ENCODE measurements around the gene GATAD2A.

DNA sequence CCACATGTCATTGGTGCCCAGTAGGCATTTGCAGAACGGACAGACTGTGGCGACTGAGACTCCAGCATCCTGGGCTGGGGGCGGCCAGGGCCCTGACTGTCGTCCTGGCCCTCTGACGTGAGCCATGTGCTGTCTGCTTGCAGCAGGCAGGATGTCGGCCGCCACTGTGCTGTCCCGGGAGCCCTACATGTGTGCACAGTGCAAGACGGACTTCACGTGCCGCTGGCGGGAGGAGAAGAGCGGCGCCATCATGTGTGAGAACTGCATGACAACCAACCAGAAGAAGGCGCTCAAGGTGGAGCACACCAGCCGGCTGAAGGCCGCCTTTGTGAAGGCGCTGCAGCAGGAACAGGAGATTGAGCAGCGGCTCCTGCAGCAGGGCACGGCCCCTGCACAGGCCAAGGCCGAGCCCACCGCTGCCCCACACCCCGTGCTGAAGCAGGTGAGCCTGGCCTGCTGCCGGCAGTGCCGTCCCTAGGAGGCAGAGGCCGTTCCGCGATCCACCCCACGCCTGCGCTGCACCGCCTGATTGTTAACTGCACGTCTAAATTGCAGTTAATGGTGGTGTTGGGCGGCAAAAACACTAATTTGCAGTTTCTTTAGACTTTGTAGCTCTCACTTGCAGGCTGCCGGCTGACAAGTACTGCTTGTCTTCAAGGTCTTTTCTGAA lies 95.6 kb downstream of the GATAD2A start:
- TF ChIP-seq, protein P1, sequence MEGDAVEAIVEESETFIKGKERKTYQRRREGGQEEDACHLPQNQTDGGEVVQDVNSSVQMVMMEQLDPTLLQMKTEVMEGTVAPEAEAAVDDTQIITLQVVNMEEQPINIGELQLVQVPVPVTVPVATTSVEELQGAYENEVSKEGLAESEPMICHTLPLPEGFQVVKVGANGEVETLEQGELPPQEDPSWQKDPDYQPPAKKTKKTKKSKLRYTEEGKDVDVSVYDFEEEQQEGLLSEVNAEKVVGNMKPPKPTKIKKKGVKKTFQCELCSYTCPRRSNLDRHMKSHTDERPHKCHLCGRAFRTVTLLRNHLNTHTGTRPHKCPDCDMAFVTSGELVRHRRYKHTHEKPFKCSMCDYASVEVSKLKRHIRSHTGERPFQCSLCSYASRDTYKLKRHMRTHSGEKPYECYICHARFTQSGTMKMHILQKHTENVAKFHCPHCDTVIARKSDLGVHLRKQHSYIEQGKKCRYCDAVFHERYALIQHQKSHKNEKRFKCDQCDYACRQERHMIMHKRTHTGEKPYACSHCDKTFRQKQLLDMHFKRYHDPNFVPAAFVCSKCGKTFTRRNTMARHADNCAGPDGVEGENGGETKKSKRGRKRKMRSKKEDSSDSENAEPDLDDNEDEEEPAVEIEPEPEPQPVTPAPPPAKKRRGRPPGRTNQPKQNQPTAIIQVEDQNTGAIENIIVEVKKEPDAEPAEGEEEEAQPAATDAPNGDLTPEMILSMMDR (IDR thresholded peaks at IDR 0.05) = no peak
- TF ChIP-seq POLR2A (IDR thresholded peaks at IDR 0.05; ENCODE audit: low read depth) = no peak

Data from esophagus muscularis mucosa (tissue), 3 donors.